ENCODE data around the gene SBNO2.
"Not testable (repeated sequence)": the region's sequence is repeated elsewhere in the genome, so short reads cannot be mapped to it uniquely, and the experiment has no call there.

SBNO2 gene

DNA sequence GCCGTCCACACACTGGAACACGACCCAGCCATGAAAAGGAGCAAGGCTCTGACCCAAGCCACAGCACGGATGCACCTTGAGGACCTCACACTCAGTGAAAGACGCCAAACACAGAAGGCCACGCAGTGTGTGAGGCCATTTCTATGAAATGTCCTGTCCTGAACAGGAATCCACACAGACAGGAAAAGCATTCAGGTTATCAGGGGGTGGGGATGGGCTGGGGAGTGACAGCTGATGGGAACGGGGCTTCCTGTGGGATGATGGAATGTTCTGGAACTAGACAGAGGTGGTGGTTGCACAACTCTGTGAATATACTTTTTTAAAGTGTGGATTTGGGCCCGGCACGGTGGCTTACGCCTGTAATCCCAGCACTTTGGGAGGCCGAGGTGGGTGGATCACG, 39.6 kb downstream of the SBNO2 start:
- no peak for DNase-seq (ENCODE audit: low spot score)

DNA sequence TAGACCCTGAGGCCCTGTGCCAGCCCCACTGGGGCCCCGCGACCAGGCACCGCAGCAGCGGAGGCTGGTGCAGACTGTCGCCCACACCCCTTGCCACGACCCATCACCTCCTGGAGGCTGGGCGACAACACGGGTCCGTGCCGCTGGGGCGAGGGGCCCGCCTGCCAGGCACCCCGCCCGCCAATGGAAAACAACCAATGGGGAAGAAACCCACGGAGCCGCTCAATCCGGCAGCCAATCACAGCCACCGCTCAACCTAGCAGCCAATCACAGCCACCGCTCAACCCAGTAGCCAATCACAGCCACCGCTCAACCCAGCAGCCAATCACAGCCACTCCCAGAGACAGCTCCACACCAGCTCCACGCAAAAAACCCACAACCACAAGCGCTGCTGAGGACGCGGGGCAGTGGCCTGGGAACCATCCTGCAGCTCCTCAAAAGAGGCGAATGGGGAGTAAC, 40.6 kb downstream of the SBNO2 start:
- peak; percentile 85 for DNase-seq (ENCODE audit: low spot score)

DNA sequence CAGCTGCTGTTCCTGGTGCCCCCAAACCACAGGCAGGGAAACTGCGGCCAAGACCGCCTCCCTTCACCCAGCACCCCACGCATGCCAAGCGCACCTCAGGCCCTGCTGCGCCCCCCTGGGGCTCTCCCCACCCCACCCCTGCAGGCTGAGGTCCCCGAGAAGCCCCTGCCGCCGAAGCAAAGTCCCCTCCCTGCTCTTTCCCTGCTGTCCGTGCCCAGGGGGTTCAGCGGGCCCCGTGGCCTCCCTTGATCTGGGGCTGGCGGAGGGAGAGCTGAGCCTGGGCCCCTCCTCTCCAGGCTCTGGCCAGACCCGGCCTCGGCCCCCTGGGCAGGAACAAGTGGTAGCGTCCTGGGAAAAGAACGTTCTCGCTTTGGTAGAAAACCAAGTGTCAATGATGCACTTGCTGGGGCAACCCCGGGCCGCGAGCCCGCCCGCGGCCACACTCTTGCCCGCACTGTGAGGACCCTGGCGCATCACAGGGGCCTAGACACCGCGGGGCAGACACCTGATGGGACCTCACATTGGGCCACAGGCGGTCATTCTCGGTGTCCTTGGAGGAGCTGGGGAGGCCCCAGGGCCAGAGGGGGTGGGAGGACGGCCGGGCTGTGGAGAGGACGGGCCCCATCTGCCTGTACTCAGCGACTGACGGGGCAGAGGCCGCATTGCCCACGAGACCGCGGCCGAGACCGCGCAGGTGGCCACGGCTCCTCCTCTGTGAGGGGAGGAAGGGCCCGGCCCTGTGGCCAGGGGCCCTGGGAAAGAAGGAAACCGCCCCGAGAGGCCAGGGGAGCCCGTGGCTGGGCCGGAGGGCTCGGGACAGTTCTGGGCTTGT, 41.3 kb downstream of the SBNO2 start:
- DNase-seq (ENCODE audit: low spot score): peak; percentile 5

DNA sequence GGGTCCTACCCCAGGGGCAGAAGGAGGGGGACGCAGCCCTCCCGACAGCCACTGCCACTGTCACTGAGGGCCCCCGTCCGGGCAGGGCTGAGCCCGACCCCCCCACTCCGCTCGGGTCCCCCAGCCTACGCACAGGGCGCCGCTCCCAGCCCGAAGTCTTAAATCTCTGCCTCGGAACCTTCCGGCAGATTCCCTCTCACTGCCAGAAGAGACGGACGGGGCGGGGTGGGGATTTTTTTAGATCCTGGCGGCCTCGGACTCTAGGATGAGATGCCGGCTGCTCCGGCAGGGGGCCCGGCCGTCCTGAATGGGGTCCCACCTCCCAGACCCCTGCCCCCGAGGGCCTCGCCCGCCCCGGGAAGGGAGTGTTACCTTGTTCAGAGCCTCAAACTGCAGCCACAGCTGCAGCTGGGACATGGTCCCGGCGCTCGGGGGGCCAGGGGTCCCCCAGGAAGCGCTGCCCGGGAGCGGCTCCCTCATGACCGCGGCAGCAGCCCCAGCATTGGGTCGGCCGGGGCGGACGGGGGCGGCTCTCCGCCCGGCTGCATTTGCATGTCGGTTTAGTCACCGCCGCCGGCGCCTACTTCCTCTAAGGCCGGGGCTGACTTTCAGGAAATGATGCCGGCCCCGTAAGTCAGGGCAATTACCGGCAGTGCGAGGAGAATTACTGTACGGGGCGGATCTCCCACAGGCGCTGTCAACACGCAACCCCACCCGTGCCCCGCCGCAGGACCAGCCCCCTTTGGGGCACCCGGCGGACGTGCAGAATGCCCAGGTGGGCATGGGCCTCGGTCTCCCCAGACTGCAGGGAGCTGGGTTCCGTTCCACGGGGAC, 42.1 kb downstream of the SBNO2 start:
- DNase-seq (ENCODE audit: low spot score): peak; percentile 87

DNA sequence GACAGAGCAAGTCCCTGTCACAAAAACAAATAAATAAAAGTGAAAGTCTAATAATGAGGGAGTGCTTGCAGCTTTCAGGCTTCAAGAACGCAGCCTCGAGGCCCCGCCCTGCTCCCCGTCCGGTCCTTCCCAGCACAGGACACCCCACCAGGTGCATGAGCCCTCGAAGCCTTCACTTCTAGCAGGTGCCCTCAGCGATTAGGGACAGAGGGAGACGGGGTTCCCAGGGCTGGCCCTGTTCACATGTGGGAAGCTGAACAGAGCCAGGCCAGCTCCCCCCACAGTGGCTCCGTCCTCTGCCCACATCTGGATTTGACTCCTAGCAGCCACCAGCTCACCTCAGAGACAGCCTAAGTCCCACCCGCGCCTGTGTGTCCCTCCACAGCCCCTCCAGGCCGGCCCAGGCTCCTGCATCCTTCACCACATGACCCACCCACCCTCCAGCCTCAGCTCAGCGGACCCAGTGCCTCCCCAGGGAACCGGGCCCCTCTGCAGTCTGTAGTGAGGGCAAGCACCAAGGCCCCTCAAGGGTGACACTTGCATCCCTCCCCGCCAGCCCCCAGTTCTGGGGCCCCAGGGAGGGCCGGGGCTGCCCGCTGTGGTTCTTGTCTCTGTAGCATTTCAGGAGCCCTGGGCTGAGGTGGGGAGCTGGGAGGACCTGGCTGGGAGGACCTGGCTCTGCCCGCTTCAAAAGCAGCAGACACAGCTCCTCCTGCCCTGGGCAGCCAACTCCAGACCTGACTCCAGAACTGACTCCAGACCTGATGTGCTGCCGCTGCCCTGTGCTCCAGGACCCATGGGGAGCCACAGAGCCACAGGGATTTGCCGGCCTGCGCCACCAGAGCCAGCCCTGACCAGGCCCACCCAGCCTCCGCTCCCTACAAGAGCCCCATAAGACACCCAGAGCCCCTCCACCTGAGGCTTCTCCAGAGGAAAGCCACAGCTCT, 43.0 kb downstream of the SBNO2 start:
- DNase-seq (ENCODE audit: low spot score): peak; percentile 56

DNA sequence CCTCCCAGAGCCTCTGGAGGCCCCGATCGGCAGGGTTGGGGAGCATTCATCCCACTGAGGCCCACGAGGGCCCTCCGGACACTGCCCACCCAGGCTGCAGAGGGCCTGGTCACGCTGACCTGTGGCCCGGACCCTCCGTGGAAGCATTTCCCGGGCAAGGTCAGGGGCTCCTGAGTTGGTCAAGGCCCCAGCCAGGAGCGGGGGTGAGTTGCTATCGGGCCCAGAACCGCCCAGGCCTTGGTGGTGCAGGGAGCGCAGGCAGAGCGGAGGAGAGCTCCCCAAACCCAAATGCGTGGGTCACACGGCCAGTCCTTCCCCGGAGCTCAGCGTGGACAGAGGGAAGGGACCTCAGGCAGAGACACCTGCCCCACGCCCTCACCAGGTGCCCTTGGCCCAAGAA, 44.5 kb downstream of the SBNO2 start:
- no peak for DNase-seq (ENCODE audit: low spot score)

DNA sequence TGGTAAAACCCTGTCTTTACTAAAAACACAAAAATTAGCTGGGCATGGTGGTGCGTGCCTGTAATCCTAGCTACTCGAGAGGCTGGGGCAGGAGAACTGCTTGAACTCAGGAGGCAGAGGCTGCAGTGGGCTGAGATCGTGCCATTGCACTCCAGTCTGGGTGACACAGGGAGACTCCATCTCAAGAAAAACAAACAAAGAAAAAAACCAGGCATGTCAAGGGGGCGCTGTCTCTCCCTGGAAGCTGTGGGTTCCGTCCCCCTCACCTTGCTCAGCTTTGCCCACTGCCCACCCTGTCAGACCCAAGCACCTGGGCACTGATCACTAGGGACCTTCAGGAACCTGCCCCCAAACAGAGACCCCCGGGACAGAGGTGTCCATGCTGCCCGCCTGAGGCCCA, 45.0 kb downstream of the SBNO2 start:
- DNase-seq (ENCODE audit: low spot score): not testable (repeated sequence)

DNA sequence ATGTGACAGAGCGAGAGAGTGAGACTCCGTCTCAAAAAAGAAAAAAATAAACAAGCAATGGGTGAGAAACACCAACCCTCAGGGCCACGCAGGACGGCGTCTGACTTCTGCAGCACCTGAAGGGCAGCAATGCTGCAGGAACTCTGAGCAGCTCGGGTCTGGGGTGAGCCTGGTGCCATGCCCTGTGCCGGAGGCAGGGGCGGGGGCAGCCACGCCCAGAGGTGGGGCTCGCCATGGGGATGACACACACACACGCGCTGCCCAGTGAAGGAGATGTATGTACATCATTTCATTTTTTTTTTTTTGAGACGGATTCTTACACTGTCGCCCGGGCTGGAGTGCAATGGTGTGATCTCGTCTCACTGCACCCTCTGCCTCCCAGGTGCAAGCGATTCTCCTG, 46.0 kb downstream of the SBNO2 start:
- DNase-seq (ENCODE audit: low spot score): no peak

DNA sequence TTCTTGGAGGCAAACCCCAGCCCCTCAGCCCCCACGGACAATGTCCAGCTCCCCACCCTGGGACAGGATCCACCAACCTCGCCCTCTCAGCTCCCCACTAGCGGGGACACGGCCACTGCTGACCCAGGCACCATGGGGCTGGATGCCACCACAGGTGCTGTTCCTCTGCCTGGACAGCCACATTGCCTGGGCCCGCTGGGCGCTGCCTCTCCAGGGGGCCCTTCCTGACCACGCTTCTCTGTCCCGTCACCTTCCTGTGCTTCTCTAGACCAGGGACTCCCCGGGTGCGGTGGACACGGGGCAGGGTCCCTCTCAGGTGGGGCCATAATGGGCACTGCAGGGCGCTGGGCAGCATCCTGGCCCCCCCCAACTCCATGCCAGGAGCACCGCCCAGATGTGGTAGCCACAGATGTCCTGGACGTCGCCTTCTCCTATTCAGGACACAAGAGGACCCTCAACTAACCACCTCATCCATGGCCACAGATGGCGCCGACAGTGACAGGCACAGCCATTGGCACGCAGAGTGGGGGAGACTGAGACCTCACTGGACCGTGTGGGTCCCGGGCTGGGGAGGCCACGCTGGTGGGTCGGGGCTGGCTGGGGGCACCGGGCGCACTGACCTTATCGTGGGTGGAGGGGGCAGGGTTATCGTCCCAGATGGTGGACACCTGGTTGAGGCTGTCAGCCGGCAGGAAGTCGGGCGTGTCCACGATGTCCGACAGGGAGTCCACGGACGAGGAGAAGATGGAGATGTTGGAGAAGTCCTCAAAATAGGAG, 46.9 kb downstream of the SBNO2 start:
- no peak for DNase-seq (ENCODE audit: low spot score)

DNA sequence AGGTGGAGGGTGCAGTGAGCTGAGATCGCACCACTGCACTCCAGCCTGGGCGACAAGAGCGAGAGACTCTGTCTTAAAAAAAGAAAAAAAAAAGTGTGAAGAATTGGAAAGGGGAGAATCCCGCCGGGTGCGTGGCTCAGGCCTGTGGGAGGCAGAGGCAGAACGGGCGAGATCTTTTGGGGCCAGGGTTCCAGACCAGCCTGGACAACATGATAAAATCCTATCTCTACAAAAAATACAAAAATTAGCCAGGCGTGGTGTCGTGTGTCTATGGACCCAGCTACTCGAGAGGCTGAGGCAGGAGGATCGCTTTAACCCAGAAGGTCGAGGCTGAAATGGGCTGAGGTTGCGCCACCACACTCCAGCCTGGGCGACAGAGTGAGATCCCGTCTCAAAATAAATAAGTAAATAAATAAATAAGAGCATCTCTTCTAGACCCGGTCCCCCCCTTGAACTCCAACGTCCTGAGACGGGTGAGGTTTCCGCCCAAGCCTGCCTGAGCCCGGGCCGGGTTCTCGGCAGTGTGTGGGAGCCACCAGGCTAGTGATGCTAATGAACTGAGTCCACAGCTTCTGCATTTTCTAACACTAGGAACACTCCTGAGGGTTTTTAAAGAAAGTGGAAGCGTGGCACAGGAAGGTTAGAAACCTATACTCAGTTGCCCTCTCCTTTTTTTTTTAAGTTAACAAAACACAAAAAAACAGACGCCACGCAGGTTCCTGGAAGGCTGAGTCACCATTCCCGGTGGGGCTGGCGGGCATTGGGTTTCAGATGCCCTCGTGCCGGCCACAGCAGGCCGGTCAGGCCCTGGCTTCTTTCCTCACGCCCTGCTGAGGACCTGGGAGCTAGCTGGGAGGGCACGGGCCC, 48.2 kb downstream of the SBNO2 start:
- no peak for DNase-seq (ENCODE audit: low spot score)

DNA sequence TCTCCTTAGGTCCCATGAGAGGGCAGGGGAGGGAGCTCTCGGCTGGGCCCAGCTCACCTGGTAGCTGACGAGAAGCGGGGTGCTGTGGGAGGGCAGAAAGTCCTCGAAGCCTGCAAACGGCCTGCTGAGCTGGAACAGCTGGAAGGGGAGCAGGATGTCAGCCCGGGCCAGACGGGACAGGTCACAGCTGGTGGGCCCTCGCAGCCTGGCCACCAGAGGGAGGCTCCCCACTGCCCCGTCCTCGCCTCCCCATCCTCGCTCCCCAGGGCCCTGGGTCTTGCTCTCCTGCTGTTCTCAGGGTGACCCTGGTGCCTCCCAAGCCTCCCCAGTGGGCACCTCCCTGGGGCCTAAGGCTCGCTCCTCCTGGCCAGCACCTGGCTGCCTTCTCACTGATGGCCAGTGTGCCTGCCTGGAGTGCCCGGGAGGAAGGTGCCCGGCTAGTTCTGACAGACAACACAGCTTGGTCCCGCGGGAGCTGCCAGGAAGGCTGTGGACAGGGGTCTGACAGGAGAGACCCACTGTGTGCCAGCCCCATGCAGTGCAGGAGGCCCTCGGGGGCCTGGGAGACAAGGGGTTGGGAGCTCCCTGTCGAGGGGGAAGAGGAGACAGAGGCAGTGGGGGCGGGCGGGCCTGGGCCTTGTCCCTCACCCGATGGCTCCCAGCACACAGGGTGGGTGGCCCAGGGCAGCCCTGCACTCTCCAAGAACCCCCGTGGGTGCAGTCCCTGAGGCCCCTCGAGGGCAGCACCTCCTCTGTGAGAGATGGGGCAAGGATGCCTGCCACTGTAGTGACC, 50.0 kb downstream of the SBNO2 start:
- DNase-seq (ENCODE audit: low spot score): no peak

DNA sequence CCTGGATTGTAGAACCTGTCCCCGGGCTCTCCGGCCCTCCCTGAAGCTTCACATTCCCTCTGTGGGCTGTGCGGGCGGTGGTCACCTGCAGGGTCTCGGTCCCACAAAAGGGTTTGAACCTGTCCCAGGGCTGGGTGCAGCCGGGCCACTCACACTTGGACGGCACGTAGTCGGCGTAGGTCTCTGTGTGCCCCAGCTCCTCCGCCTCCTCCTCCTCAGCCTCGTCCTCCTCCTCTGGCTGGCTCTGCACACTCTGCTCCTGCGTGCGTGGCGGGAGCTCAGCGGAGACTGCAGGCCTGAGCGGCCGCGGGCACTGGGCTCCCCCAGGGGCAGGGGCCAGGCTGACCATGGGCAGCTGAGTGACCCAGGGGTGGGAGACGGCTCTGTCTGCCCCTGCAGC, 50.7 kb downstream of the SBNO2 start:
- DNase-seq (ENCODE audit: low spot score): no peak

DNA sequence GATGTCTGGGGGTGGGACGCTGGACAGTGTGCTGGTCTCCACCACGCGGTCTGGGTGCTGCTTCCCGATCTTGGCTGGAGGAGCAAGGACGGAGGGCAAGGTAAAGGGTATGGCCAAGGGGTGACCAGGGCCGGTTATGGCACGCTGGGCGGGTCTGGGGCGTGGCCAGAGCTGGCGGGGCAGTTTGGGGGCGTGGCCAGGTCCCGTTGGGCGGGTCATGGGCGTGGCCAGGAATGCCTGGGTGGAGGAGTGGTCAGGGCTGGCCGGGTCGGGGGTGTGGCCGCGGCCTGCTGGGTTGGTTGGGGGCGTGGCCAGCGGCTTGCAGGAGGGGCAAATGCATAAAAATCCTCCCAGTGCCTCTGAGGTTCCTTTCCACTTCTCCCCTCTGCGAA, 51.1 kb downstream of the SBNO2 start:
- DNase-seq (ENCODE audit: low spot score): no peak

DNA sequence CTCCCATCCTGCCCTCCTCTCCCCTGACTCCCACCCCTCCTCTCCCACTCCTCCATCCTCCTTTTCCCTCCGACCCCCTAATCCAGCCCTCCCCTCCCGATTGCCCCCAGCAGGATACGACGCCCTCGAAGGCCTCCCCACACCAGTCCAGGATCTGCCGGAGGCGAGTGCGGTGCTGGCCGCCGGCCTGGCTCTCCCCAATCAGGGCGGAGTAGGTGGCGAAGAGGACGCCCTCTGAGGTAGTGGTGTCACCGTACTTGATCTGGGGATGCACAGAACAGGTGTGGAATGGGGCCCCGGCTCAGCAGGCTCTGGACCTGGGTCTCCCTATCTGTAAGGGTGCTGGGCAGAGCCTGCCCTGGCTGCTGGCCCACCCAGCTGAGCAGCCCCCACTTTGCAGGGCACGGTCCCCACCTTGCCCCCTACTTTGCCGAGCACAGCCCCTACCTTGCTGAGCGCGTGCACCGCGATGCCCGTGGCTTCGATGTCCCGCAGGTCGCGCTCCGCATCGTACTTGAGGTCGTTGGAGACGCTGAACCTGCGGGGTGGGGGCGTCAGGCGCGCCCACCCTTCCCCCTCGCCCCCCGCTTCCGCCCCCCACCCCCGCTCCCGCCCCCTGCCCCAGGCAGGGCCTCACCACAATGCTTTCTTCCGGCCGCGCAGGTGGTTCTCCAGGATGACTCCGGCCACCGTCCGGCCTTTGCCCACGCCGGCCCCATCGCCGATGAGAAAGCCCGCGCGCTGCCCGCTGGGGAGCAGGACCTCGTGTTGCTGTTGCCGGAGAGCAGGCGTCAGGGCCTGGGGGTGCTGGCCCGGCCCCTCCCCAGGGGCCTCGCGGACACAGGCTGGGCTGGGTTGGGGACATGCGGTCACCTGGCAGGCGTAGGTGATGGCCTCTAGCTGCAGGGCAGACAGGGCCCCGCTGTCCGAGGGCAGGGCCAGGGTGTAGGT, 51.8 kb downstream of the SBNO2 start:
- no peak for DNase-seq (ENCODE audit: low spot score)

DNA sequence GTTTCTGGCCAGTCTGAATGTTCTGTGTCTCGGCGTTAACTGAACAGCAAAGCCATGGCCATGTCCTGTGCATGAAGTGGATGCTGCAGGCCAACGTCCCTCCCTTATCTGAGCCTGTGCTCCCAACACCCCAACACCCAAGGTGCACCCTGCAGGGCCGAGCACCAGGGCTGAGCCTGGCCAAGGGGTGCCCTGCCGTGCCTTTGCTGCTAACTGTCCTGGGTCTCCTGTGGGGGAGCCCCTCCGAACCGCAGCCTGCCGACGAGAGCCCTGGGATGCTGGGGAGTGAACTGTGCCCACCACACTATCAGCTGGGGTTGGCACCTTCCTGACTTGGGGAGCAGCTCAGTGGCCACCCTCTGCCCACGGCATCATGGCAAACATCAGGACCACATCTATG, 52.7 kb downstream of the SBNO2 start:
- DNase-seq (ENCODE audit: low spot score): no peak

DNA sequence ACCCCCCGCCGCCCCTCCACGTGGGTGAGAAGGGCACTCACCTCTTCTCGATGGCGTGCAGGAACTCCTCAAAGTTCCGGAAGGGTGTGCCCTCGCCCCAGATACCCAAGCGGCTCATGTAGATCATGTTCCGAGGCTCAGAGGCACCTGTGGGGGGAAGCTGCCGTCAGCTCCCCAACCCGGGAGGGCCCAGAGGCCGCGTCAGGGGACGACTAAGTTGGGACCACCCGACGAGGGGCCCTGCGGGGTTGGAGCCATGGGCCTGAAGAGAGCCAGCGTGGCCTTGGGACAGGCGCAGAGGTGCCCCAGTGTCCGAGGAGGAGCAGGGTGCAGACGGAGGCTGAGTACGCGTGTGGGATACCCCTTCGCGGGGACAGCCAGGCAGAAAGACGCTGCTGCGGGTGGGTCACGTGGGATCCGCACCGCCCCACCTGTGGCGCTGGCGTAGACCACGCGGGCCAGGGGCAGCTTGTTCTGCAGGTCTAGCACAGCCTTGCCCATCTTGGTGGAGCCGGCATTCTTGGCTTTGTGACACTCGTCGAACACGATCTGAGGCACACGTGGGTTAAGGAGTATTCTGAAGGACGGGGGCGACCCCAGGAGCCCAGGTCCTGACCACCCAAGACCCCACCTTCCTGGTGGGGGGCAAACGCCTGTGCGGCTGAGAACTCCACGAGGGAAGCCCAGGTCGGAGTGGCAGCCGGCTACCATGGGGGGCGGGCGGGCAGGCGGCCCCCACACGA, 54.4 kb downstream of the SBNO2 start:
- DNase-seq (ENCODE audit: low spot score): no peak

DNA sequence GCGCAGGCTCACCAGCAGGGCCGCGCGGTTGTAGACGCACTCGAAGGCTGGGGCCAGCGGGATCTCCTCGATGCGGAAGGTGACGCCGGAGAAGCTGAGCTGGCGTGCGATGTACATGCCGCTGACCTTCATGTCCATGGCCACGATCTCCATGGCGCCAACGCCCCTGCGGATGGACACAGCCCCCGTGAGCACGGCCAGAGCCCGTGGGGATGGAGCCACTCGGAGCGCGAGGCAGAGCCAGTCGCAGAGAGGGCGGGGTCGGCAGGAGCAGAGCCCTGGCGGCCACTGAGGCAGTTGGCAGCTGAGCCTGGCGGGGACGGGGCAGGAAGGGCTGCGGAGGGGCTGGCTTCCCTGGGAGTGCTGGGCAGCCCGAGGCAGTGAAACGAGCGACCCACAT, 55.1 kb downstream of the SBNO2 start:
- DNase-seq (ENCODE audit: low spot score): no peak

DNA sequence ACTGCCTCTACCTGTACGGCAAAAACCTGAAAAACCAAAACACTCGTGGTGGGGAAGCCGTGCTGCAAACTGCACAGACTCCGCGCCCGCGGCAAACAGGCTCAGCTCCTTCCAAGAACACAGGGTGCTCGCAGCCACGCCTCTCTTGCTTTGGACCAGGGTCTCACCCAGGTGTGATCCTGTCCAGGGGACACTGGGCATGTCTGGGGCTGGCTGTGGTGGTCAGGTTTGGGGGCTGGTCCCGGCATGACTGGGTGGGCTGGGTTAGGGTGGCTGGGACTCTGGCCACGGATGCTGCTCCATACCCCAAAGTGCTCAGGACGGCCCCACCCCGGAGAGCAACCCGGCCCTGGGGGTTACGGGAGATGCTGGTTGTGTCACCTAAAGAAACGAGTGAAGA, 56.4 kb downstream of the SBNO2 start:
- DNase-seq (ENCODE audit: low spot score): no peak
